Choroid plexus epithelial cell (primary cell): ENCODE results near the gene ABLIM2.
A peak's percentile ranks its signal among the peaks of the same experiment; 100 is the strongest.

ENCODE experiments used
- DNase-seq: peaks from one replicate; pipeline ENCODE4 v3.0.0-alpha.2; 2010; ENCODE audit warnings: low read depth
- H3K4me3 ChIP-seq: 2 replicates; pipeline ENCODE4 v1.5.1; 2011; ENCODE audit warnings: low read depth, mild to moderate bottlenecking, control low read depth, low read length, moderate library complexity
- CTCF ChIP-seq: conservative IDR thresholded peaks from 2 replicates; pipeline ENCODE4 v1.5.1; 2011; ENCODE audit warnings: low read depth, mild to moderate bottlenecking, control low read depth, inconsistent platforms, low read length, moderate library complexity

ABLIM2 gene

GRCh38 chr4:7974425-7974824, 184.2 kb downstream of the ABLIM2 start:
- DNase-seq, result no peak
- no peak for TF ChIP-seq CTCF

GRCh38 chr4:7973545-7973981, 185.1 kb downstream of the ABLIM2 start:
- peak; percentile 72 for DNase-seq
- TF ChIP-seq CTCF, result no peak
- H3K4me3 ChIP-seq, result no peak overlapping the region

More at GRCh38 chr4:7974425-7974824, 184.2 kb downstream of the ABLIM2 start:
- H3K4me3 ChIP-seq, result no peak overlapping the region

- peak; percentile 44 for DNase-seq
- no peak overlapping the region for H3K4me3 ChIP-seq
- no peak for TF ChIP-seq CTCF
Measured at GRCh38 chr4:7971881-7972500, 186.6 kb downstream of the ABLIM2 start.

DNA sequence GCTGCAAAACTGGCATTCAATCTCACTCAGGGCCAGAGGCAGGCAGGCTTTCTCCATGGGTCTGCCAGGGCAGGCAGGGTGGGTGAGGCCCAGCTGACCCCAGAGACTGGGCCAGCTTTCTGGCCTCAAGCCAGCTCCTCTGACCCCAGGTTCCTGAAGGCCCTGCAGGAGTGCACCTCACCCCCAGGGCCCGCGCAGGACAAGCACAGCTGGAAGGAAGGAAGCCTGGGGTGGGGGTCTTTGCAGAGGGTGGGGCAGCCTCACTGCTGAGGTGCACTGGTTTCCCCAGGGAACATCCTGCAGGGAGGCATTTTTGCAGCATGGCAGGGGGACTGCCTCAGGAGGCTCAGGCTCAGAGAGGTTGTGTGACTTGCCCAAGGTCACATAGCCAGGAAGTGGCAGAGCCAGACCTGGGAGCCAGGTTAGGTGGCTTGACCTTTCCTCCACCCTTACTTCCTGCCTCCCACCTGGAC, 187.4 kb downstream of the ABLIM2 start:
- TF ChIP-seq CTCF, result no peak
- H3K4me3 ChIP-seq, result no peak overlapping the region
- no peak for DNase-seq

GRCh38 chr4:7970361-7970946, 188.2 kb downstream of the ABLIM2 start:
- no peak for DNase-seq
- no peak for TF ChIP-seq CTCF
- peak overlapping the region; percentile 8 for H3K4me3 ChIP-seq

- DNase-seq, result no peak
- H3K4me3 ChIP-seq, result no peak overlapping the region
Measured at GRCh38 chr4:7968262-7968896, 190.2 kb downstream of the ABLIM2 start.

More at GRCh38 chr4:7968262-7968896, 190.2 kb downstream of the ABLIM2 start:
- no peak for TF ChIP-seq CTCF
